GM12878 (cell line): ENCODE results near the gene FAXC. TPM values are rescaled to one million over a fixed set of nuclear protein-coding genes. Genes with fewer than 3 reads are reported as not detected.

ENCODE experiments used
- BRCA1 ChIP-seq: IDR thresholded peaks from 2 replicates; pipeline ENCODE4 v1.6.1; 2011; ENCODE audit warnings: low read depth, low read length, improper control_type of control experiment
- CHD2 ChIP-seq: IDR thresholded peaks from 2 replicates; pipeline ENCODE4 v1.6.1; 2011; ENCODE audit warnings: low read depth, low read length, improper control_type of control experiment, borderline replicate concordance
- MYB ChIP-seq: fragments of 150-350 bp; IDR thresholded peaks from 2 replicates; pipeline ENCODE4 v1.6.1; 2014; ENCODE audit warnings: mild to moderate bottlenecking, low read depth, low read length, borderline replicate concordance
- NFIC ChIP-seq: IDR thresholded peaks from 2 replicates; pipeline ENCODE4 v1.6.1; 2012; ENCODE audit warnings: low read depth, mild to moderate bottlenecking, inconsistent platforms, low read length, moderate library complexity
- NR2C1 ChIP-seq: fragments of 450-650 bp; IDR thresholded peaks from 2 replicates; pipeline ENCODE4 v1.6.1; 2017; ENCODE audit warnings: antibody characterized with exemption, mild to moderate bottlenecking, moderate library complexity
- PAX5 ChIP-seq: IDR thresholded peaks from 2 replicates; pipeline ENCODE4 v1.6.1; 2011; ENCODE audit warnings: low read depth, low read length, borderline replicate concordance
- RBBP5 ChIP-seq: fragments of 200-600 bp; sonication (generic); conservative IDR thresholded peaks from 2 replicates; pipeline ENCODE4 v1.6.1; 2016
- SRF ChIP-seq, 2 experiments: IDR thresholded peaks; 2 replicates each; pipeline ENCODE4 v1.6.1; 2011; ENCODE audit warnings: low read depth in 2 of 2, low read length in 2 of 2, mild to moderate bottlenecking in 1 of 2, moderate library complexity in 1 of 2
- TAF1 ChIP-seq: IDR thresholded peaks from 2 replicates; pipeline ENCODE4 v1.6.1; 2011; ENCODE audit warnings: mild to moderate bottlenecking, low read depth, low read length, borderline replicate concordance
- TCF12 ChIP-seq: IDR thresholded peaks from 2 replicates; pipeline ENCODE4 v1.6.1; 2011; ENCODE audit warnings: low read depth, mild to moderate bottlenecking, low read length
- YY1 ChIP-seq: IDR thresholded peaks from 2 replicates; pipeline ENCODE4 v1.6.1; 2011; ENCODE audit warnings: low read depth, mild to moderate bottlenecking, low read length
- polyA plus RNA-seq, 11 experiments: library from polyadenylated mRNA; depleted of rRNA in 4 of 11; unstranded in 6 of 11; stranded (reverse) in 5 of 11; fragments of >200 nt; fragmentation: Nextera tagmentation in 4 of 11; fragmentation: Illumina TruSeq in 1 of 11; extraction: Ambion mirVana in 4 of 11; extraction: Trizol in 1 of 11; gene quantifications; 1 replicate in 1 of 11; 2 replicates in 10 of 11; pipeline versions ENCODE4 v1.2.1 to v1.2.3, GENCODE V29; 2011 to 2016; ENCODE audit warnings: inconsistent platforms in 2 of 11, missing spikeins in 2 of 11, low read depth in 1 of 11
- total RNA-seq, 4 experiments: library from RNA; depleted of rRNA in 3 of 4; stranded (reverse); fragments of >200 nt in 3 of 4; fragmentation: Illumina TruSeq in 1 of 4; extraction: Trizol in 1 of 4; gene quantifications; 2 replicates each; pipeline versions ENCODE4 v1.2.1 to v1.2.3, GENCODE V29; 2013 to 2021
- TF ChIP-seq, protein P1 (sequence below), 3 experiments: IDR thresholded peaks in 2 of 3; conservative IDR thresholded peaks in 1 of 3; 2 replicates each; pipeline ENCODE4 v1.5.1; 2011; ENCODE audit warnings: low read depth in 3 of 3, low read length in 3 of 3, mild to moderate bottlenecking in 3 of 3, control low read depth in 2 of 3, moderate library complexity in 2 of 3, inconsistent platforms in 1 of 3, mixed read lengths in 1 of 3; ENCODE audit not compliant: control insufficient read depth in 2 of 3, insufficient read depth in 1 of 3; ENCODE audit errors: extremely low read depth in 1 of 3
- TF ChIP-seq, protein P2 (sequence below): fragments of 450-650 bp; IDR thresholded peaks from 2 replicates; pipeline ENCODE4 v1.6.1; 2017; ENCODE audit warnings: antibody characterized with exemption, mild to moderate bottlenecking, moderate library complexity
- TF ChIP-seq, protein P3 (sequence below): fragments of 450-650 bp; IDR thresholded peaks from 2 replicates; pipeline ENCODE4 v1.6.1; 2017; ENCODE audit warnings: mild to moderate bottlenecking, moderate library complexity
- TF ChIP-seq, protein P4 (sequence below): fragments of 450-650 bp; IDR thresholded peaks from 2 replicates; pipeline ENCODE4 v1.6.1; 2016; ENCODE audit warnings: mild to moderate bottlenecking, moderate library complexity, borderline replicate concordance

FAXC gene
- total and polyA plus RNA-seq, 10 of the 15 experiments (the other 5 are each of a cell fraction or from before 2014, with no cell fraction given) = not detected

DNA sequence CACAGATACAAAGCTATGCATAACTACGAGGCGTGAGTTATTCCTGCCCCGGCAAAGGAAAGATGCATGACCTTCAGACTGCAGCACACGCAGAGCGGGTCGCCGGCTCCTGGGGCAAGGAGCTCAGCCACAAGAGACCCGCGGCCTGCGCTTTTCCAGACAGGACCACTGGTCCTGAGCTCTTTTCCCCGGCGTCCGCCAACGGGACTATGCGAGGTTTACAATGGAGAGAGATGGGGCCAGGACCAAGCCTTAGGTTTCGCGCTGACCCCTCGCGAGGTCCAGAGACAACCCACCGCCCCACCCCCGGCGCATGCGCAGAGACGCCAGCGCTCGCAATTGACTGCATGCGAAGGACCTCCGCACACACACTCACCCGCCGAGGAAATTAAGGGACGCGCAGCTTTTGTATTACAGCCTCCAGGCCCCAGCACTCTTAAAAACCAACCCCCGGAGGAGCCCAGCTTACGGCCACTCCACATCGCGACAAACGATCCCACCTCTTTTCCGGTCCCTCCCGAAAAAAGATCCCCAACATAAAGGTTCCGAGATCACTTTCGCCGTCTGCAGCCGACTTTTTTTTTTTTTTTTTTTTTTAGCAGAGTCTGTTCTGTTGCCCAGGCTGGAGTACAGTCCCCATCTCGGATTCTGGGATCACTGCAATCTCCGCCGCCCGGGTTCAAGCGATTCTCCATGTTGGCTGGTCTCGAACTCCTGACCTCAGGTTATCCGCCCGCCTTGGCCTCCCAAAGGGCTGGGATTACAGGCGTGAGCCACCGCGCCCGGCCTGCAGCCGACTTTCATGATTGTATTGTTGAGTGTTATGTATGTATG lies 44.4 kb upstream of the FAXC start, which contains the start of gene COQ3 (continued):
- TF ChIP-seq TAF1 (peak; percentile 87; the same call in 1 of the 2 replicates), SRF (IDR thresholded peaks at IDR 0.05; ENCODE audit: low read depth in 2 of 2, low read length in 2 of 2) (0 out of 4 replicates have a peak, but pooled peaks of 1 of the 2 experiments have one; percentile 57), CHD2 (peak; percentile 84), PAX5 (no peak), NFIC (0 out of 2 replicates have a peak, but pooled peaks have one; percentile 11), YY1 (peak; percentile 82), MYB (no peak), NR2C1 (peak; percentile 46; the same call in 1 of the 2 replicates), TCF12 (peak; percentile 52; the same call in 1 of the 2 replicates), RBBP5 (peak; percentile 90; the same call in 1 of the 2 replicates), BRCA1 (peak; percentile 43; the same call in 1 of the 2 replicates)
- TF ChIP-seq, protein P1, sequence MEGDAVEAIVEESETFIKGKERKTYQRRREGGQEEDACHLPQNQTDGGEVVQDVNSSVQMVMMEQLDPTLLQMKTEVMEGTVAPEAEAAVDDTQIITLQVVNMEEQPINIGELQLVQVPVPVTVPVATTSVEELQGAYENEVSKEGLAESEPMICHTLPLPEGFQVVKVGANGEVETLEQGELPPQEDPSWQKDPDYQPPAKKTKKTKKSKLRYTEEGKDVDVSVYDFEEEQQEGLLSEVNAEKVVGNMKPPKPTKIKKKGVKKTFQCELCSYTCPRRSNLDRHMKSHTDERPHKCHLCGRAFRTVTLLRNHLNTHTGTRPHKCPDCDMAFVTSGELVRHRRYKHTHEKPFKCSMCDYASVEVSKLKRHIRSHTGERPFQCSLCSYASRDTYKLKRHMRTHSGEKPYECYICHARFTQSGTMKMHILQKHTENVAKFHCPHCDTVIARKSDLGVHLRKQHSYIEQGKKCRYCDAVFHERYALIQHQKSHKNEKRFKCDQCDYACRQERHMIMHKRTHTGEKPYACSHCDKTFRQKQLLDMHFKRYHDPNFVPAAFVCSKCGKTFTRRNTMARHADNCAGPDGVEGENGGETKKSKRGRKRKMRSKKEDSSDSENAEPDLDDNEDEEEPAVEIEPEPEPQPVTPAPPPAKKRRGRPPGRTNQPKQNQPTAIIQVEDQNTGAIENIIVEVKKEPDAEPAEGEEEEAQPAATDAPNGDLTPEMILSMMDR (IDR thresholded peaks at IDR 0.05 in 2 of 3, conservative IDR thresholded peaks at IDR 0.05 in 1 of 3; ENCODE audit: control insufficient read depth in 2 of 3, extremely low read depth in 1 of 3, insufficient read depth in 1 of 3, low read depth in 3 of 3, low read length in 3 of 3) = no peak
- TF ChIP-seq, protein P2, sequence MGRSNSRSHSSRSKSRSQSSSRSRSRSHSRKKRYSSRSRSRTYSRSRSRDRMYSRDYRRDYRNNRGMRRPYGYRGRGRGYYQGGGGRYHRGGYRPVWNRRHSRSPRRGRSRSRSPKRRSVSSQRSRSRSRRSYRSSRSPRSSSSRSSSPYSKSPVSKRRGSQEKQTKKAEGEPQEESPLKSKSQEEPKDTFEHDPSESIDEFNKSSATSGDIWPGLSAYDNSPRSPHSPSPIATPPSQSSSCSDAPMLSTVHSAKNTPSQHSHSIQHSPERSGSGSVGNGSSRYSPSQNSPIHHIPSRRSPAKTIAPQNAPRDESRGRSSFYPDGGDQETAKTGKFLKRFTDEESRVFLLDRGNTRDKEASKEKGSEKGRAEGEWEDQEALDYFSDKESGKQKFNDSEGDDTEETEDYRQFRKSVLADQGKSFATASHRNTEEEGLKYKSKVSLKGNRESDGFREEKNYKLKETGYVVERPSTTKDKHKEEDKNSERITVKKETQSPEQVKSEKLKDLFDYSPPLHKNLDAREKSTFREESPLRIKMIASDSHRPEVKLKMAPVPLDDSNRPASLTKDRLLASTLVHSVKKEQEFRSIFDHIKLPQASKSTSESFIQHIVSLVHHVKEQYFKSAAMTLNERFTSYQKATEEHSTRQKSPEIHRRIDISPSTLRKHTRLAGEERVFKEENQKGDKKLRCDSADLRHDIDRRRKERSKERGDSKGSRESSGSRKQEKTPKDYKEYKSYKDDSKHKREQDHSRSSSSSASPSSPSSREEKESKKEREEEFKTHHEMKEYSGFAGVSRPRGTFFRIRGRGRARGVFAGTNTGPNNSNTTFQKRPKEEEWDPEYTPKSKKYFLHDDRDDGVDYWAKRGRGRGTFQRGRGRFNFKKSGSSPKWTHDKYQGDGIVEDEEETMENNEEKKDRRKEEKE = no peak
- TF ChIP-seq, protein P3, sequence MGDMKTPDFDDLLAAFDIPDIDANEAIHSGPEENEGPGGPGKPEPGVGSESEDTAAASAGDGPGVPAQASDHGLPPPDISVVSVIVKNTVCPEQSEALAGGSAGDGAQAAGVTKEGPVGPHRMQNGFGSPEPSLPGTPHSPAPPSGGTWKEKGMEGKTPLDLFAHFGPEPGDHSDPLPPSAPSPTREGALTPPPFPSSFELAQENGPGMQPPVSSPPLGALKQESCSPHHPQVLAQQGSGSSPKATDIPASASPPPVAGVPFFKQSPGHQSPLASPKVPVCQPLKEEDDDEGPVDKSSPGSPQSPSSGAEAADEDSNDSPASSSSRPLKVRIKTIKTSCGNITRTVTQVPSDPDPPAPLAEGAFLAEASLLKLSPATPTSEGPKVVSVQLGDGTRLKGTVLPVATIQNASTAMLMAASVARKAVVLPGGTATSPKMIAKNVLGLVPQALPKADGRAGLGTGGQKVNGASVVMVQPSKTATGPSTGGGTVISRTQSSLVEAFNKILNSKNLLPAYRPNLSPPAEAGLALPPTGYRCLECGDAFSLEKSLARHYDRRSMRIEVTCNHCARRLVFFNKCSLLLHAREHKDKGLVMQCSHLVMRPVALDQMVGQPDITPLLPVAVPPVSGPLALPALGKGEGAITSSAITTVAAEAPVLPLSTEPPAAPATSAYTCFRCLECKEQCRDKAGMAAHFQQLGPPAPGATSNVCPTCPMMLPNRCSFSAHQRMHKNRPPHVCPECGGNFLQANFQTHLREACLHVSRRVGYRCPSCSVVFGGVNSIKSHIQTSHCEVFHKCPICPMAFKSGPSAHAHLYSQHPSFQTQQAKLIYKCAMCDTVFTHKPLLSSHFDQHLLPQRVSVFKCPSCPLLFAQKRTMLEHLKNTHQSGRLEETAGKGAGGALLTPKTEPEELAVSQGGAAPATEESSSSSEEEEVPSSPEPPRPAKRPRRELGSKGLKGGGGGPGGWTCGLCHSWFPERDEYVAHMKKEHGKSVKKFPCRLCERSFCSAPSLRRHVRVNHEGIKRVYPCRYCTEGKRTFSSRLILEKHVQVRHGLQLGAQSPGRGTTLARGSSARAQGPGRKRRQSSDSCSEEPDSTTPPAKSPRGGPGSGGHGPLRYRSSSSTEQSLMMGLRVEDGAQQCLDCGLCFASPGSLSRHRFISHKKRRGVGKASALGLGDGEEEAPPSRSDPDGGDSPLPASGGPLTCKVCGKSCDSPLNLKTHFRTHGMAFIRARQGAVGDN = 0 out of 2 replicates have a peak, but pooled peaks have one; percentile 49
- TF ChIP-seq, protein P4, sequence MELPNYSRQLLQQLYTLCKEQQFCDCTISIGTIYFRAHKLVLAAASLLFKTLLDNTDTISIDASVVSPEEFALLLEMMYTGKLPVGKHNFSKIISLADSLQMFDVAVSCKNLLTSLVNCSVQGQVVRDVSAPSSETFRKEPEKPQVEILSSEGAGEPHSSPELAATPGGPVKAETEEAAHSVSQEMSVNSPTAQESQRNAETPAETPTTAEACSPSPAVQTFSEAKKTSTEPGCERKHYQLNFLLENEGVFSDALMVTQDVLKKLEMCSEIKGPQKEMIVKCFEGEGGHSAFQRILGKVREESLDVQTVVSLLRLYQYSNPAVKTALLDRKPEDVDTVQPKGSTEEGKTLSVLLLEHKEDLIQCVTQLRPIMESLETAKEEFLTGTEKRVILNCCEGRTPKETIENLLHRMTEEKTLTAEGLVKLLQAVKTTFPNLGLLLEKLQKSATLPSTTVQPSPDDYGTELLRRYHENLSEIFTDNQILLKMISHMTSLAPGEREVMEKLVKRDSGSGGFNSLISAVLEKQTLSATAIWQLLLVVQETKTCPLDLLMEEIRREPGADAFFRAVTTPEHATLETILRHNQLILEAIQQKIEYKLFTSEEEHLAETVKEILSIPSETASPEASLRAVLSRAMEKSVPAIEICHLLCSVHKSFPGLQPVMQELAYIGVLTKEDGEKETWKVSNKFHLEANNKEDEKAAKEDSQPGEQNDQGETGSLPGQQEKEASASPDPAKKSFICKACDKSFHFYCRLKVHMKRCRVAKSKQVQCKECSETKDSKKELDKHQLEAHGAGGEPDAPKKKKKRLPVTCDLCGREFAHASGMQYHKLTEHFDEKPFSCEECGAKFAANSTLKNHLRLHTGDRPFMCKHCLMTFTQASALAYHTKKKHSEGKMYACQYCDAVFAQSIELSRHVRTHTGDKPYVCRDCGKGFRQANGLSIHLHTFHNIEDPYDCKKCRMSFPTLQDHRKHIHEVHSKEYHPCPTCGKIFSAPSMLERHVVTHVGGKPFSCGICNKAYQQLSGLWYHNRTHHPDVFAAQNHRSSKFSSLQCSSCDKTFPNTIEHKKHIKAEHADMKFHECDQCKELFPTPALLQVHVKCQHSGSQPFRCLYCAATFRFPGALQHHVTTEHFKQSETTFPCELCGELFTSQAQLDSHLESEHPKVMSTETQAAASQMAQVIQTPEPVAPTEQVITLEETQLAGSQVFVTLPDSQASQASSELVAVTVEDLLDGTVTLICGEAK = peak; percentile 95
